SU-DHL-6 (cell line): ENCODE results near the gene SUSD6.

Experiments used
- H2AFZ ChIP-seq: fragments of 200-600 bp; sonication (generic); 2 replicates; pipeline ENCODE4 v1.6.1; 2014; ENCODE audit warnings: low read depth, mild to moderate bottlenecking, moderate library complexity, mixed read lengths, antibody characterized with exemption, low read length; ENCODE audit not compliant: severe bottlenecking
- H3F3A ChIP-seq: fragments of 200-600 bp; shearing (Covaris generic); 2 replicates; pipeline ENCODE4 v1.6.0; 2016; ENCODE audit warnings: antibody characterized with exemption, mild to moderate bottlenecking; ENCODE audit not compliant: insufficient read depth
- H3K27ac ChIP-seq: fragments of 200-600 bp; sonication (generic); 2 replicates; pipeline ENCODE4 v1.5.1; 2016; ENCODE audit warnings: low read depth, mild to moderate bottlenecking, low read length, moderate library complexity, mixed read lengths
- H3K27me3 ChIP-seq: fragments of 200-600 bp; sonication (generic), shearing (Covaris generic); 2 replicates; pipeline ENCODE4 v1.6.0; 2014; ENCODE audit warnings: mild to moderate bottlenecking, low read length
- H3K36me3 ChIP-seq: fragments of 200-600 bp; sonication (generic); 2 replicates; pipeline ENCODE4 v1.6.1; 2014; ENCODE audit warnings: mild to moderate bottlenecking, low read length, mixed read lengths
- H3K4me2 ChIP-seq: fragments of 300-600, 200-600 bp; shearing (Covaris generic), sonication (generic); 2 replicates; pipeline ENCODE4 v1.6.0; 2014; ENCODE audit warnings: low read length, low read depth, mild to moderate bottlenecking; ENCODE audit not compliant: poor library complexity, severe bottlenecking
- H3K4me3 ChIP-seq: fragments of 200-600 bp; sonication (generic); 2 replicates; pipeline ENCODE4 v1.5.1; 2014; ENCODE audit warnings: antibody characterized with exemption, low read length, mild to moderate bottlenecking, mixed read lengths; ENCODE audit not compliant: insufficient read depth, poor library complexity, severe bottlenecking
- H3K79me2 ChIP-seq: fragments of 200-600 bp; sonication (generic); 2 replicates; pipeline ENCODE4 v1.6.1; 2014; ENCODE audit warnings: mild to moderate bottlenecking, low read length, moderate library complexity; ENCODE audit not compliant: insufficient read depth
- H3K9ac ChIP-seq: fragments of 200-600 bp; sonication (generic); 2 replicates; pipeline ENCODE4 v1.7.0; 2014; ENCODE audit warnings: mild to moderate bottlenecking, low read length
- H3K9me2 ChIP-seq: fragments of 200-600 bp; sonication (generic); replicated peaks from 2 replicates; pipeline ENCODE4 v1.6.1; 2014; ENCODE audit warnings: low read length; ENCODE audit not compliant: insufficient read depth
- H3K9me3 ChIP-seq: fragments of 200-600 bp; sonication (generic); 2 replicates; pipeline ENCODE4 v1.6.1; 2014; ENCODE audit warnings: low read length, mixed read lengths; ENCODE audit not compliant: insufficient read depth
- H4K20me1 ChIP-seq: fragments of 200-600 bp; sonication (generic); 2 replicates; pipeline ENCODE4 v1.6.1; 2014; ENCODE audit warnings: low read depth, mild to moderate bottlenecking, antibody characterized with exemption, low read length, moderate library complexity, mixed read lengths
- EZH2phosphoT487 ChIP-seq: fragments of 200-600 bp; sonication (generic), shearing (Covaris generic); conservative IDR thresholded peaks from 2 replicates; pipeline ENCODE4 v1.6.1; 2018; ENCODE audit warnings: mild to moderate bottlenecking, antibody characterized with exemption, low read length, moderate library complexity, mixed read lengths
- TF ChIP-seq, protein P1 (sequence below): fragments of 200-600 bp; sonication (generic); IDR thresholded peaks from one replicate; pipeline ENCODE4 v1.5.1; 2017; ENCODE audit warnings: antibody characterized with exemption, mild to moderate bottlenecking, low read length, moderate library complexity; ENCODE audit not compliant: insufficient read depth, poor library complexity, severe bottlenecking

The SUSD6 gene

GRCh38 chr14:69675877-69676416 lies 64.6 kb downstream of the SUSD6 start:
- no peak overlapping the region for H3K4me3 ChIP-seq
- H3K9me3 ChIP-seq, result no peaks in the 10 kb centered on the region
- peaks cover 16% of the 10 kb centered on the region for H3F3A ChIP-seq
- H3K4me2 ChIP-seq, result no peak overlapping the region
- H3K27ac ChIP-seq, result no peak overlapping the region
- no peaks in the 10 kb centered on the region for H3K27me3 ChIP-seq
- no peak overlapping the region for H3K9ac ChIP-seq
- H3K36me3 ChIP-seq, result no peaks in the 10 kb centered on the region
- H3K9me2 ChIP-seq, result no peaks in the 10 kb centered on the region
- TF ChIP-seq EZH2phosphoT487, result no peak
- TF ChIP-seq, protein P1, sequence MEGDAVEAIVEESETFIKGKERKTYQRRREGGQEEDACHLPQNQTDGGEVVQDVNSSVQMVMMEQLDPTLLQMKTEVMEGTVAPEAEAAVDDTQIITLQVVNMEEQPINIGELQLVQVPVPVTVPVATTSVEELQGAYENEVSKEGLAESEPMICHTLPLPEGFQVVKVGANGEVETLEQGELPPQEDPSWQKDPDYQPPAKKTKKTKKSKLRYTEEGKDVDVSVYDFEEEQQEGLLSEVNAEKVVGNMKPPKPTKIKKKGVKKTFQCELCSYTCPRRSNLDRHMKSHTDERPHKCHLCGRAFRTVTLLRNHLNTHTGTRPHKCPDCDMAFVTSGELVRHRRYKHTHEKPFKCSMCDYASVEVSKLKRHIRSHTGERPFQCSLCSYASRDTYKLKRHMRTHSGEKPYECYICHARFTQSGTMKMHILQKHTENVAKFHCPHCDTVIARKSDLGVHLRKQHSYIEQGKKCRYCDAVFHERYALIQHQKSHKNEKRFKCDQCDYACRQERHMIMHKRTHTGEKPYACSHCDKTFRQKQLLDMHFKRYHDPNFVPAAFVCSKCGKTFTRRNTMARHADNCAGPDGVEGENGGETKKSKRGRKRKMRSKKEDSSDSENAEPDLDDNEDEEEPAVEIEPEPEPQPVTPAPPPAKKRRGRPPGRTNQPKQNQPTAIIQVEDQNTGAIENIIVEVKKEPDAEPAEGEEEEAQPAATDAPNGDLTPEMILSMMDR, result no peak
- H4K20me1 ChIP-seq, result peaks cover 7% of the 10 kb centered on the region; the same call in 1 of the 2 replicates
- peaks cover 98% of the 10 kb centered on the region for H3K79me2 ChIP-seq
- H2AFZ ChIP-seq, result no peak overlapping the region

DNA sequence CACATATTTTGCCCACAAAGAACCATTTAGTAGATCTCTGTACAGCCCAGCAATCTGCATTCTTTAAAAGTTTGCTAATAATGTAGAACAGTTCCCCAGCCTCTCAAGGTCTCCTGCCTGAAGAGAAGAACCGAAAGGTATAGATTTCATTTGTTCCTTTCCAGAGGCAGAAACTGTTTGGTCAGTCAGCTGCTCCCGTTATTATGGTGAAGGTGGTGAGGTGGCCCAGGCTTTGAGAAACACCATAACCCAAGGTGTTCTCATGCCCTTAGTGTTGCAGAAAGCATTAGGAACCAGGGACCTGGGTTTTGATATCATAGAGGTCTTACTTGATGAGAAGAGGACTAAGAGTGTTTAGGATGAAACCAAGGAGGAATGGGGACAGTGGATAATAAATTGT lies 65.3 kb downstream of the SUSD6 start:
- H3K4me2 ChIP-seq, result no peak overlapping the region
- H3K9me2 ChIP-seq, result no peaks in the 10 kb centered on the region
- no peak for TF ChIP-seq EZH2phosphoT487
- TF ChIP-seq, protein P1, result no peak
- peaks cover 15% of the 10 kb centered on the region for H3F3A ChIP-seq
- no peak overlapping the region for H2AFZ ChIP-seq
- peaks cover 9% of the 10 kb centered on the region; the same call in 1 of the 2 replicates for H4K20me1 ChIP-seq
- H3K27me3 ChIP-seq, result no peaks in the 10 kb centered on the region
- peaks cover 98% of the 10 kb centered on the region for H3K79me2 ChIP-seq
- no peak overlapping the region for H3K9ac ChIP-seq
- no peak overlapping the region for H3K4me3 ChIP-seq
- H3K27ac ChIP-seq, result no peak overlapping the region
- H3K36me3 ChIP-seq, result no peaks in the 10 kb centered on the region
- no peaks in the 10 kb centered on the region for H3K9me3 ChIP-seq

- Histone ChIP-seq H3F3A (no peaks in the 10 kb centered on the region), H3K9ac (no peak overlapping the region), H3K36me3 (no peaks in the 10 kb centered on the region), H3K9me2 (no peaks in the 10 kb centered on the region), H2AFZ (no peak overlapping the region), H3K27me3 (no peaks in the 10 kb centered on the region), H4K20me1 (peaks cover 18% of the 10 kb centered on the region; the same call in 1 of the 2 replicates), H3K9me3 (no peaks in the 10 kb centered on the region), H3K27ac (no peak overlapping the region), H3K4me2 (no peak overlapping the region), H3K79me2 (peaks cover 98% of the 10 kb centered on the region), H3K4me3 (no peak overlapping the region)
- TF ChIP-seq, protein P1, result no peak
- no peak for TF ChIP-seq EZH2phosphoT487
These were observed 68.9 kb downstream of the SUSD6 start for GRCh38 chr14:69680297-69680696.
